ENCODE measurements around the gene PCDH9. TPM values are rescaled to one million over a fixed set of nuclear protein-coding genes. Genes with fewer than 3 reads are reported as not detected.
"Not testable (repeated sequence)": the region's sequence is repeated elsewhere in the genome, so short reads cannot be mapped to it uniquely, and the experiment has no call there.

Gene PCDH9
- total RNA-seq, 3 donors from 2014 or later = 0.13 to 0.38 (median 0.13) TPM

- Mint-ChIP-seq H3K27me3 (ENCODE audit: low read depth) (no peaks in the 10 kb centered on the region), H3K36me3 (ENCODE audit: insufficient read depth) (no peaks in the 10 kb centered on the region), H3K4me1 (ENCODE audit: low read depth) (no peaks in the 10 kb centered on the region), H3K9me3 (peaks cover 5% of the 10 kb centered on the region), H3K4me3 (no peak overlapping the region)
- ATAC-seq (no peak), DNase-seq (no peak)
Measured at GRCh38 chr13:66624302-66624701, 605.8 kb downstream of the PCDH9 start.

- DNase-seq (no peak), ATAC-seq (no peak)
- Mint-ChIP-seq H3K9me3 (peaks cover 5% of the 10 kb centered on the region), H3K27me3 (ENCODE audit: low read depth) (no peaks in the 10 kb centered on the region), H3K4me1 (ENCODE audit: low read depth) (no peaks in the 10 kb centered on the region), H3K36me3 (ENCODE audit: insufficient read depth) (no peaks in the 10 kb centered on the region), H3K4me3 (no peak overlapping the region)
Measured at GRCh38 chr13:66623129-66623820, 606.9 kb downstream of the PCDH9 start.

GRCh38 chr13:66621906-66622447, 608.2 kb downstream of the PCDH9 start:
- ATAC-seq; H3K4me1 Mint-ChIP-seq (ENCODE audit: low read depth); H3K27me3 Mint-ChIP-seq (ENCODE audit: low read depth); H3K4me3 Mint-ChIP-seq; H3K9me3 Mint-ChIP-seq; H3K36me3 Mint-ChIP-seq (ENCODE audit: insufficient read depth); DNase-seq: not testable (repeated sequence)

GRCh38 chr13:66618702-66619101, 611.4 kb downstream of the PCDH9 start:
- H3K4me3 Mint-ChIP-seq = no peak overlapping the region
- no peaks in the 10 kb centered on the region for H3K36me3 Mint-ChIP-seq (ENCODE audit: insufficient read depth)
- no peaks in the 10 kb centered on the region for H3K4me1 Mint-ChIP-seq (ENCODE audit: low read depth)
- H3K27me3 Mint-ChIP-seq (ENCODE audit: low read depth) = no peaks in the 10 kb centered on the region
- peaks cover 9% of the 10 kb centered on the region for H3K9me3 Mint-ChIP-seq
- ATAC-seq = no peak
- no peak for DNase-seq

- no peak for ATAC-seq
- Mint-ChIP-seq H3K27me3 (ENCODE audit: low read depth) (no peaks in the 10 kb centered on the region), H3K36me3 (ENCODE audit: insufficient read depth) (no peaks in the 10 kb centered on the region), H3K4me3 (no peak overlapping the region), H3K9me3 (peaks cover 9% of the 10 kb centered on the region), H3K4me1 (ENCODE audit: low read depth) (no peaks in the 10 kb centered on the region)
- no peak for DNase-seq
Measured at GRCh38 chr13:66617786-66618185, 612.4 kb downstream of the PCDH9 start.

- no peaks in the 10 kb centered on the region for H3K36me3 Mint-ChIP-seq (ENCODE audit: insufficient read depth)
- no peaks in the 10 kb centered on the region for H3K4me1 Mint-ChIP-seq (ENCODE audit: low read depth)
- no peak for DNase-seq
- no peak for ATAC-seq
- H3K9me3 Mint-ChIP-seq = peaks cover 9% of the 10 kb centered on the region
- no peak overlapping the region for H3K4me3 Mint-ChIP-seq
- H3K27me3 Mint-ChIP-seq (ENCODE audit: low read depth) = no peaks in the 10 kb centered on the region
Measured at GRCh38 chr13:66612983-66613382, 617.2 kb downstream of the PCDH9 start.

- no peak overlapping the region for H3K4me3 Mint-ChIP-seq
Measured at GRCh38 chr13:66586489-66586888, 643.6 kb downstream of the PCDH9 start.

GRCh38 chr13:66585669-66586203, 644.4 kb downstream of the PCDH9 start:
- peaks cover 4% of the 10 kb centered on the region for H3K9me3 Mint-ChIP-seq

More at GRCh38 chr13:66586489-66586888, 643.6 kb downstream of the PCDH9 start:
- Mint-ChIP-seq H3K4me1 (ENCODE audit: low read depth) (no peaks in the 10 kb centered on the region), H3K9me3 (peaks cover 4% of the 10 kb centered on the region), H3K27me3 (ENCODE audit: low read depth) (no peaks in the 10 kb centered on the region), H3K36me3 (ENCODE audit: insufficient read depth) (no peaks in the 10 kb centered on the region)
- ATAC-seq (no peak), DNase-seq (no peak)

GRCh38 chr13:66581675-66582074, 648.5 kb downstream of the PCDH9 start:
- Mint-ChIP-seq H3K4me3 (no peak overlapping the region), H3K4me1 (ENCODE audit: low read depth) (no peaks in the 10 kb centered on the region), H3K9me3 (peaks cover 4% of the 10 kb centered on the region), H3K27me3 (ENCODE audit: low read depth) (no peaks in the 10 kb centered on the region), H3K36me3 (ENCODE audit: insufficient read depth) (no peaks in the 10 kb centered on the region)
- ATAC-seq = no peak
- no peak for DNase-seq

More at GRCh38 chr13:66585669-66586203, 644.4 kb downstream of the PCDH9 start:
- ATAC-seq (no peak), DNase-seq (no peak)
- no peak overlapping the region for H3K4me3 Mint-ChIP-seq
- no peaks in the 10 kb centered on the region for H3K27me3 Mint-ChIP-seq (ENCODE audit: low read depth)
- H3K4me1 Mint-ChIP-seq (ENCODE audit: low read depth) = no peaks in the 10 kb centered on the region
- H3K36me3 Mint-ChIP-seq (ENCODE audit: insufficient read depth) = no peaks in the 10 kb centered on the region

- H3K9me3 Mint-ChIP-seq = peaks cover 9% of the 10 kb centered on the region
- H3K36me3 Mint-ChIP-seq (ENCODE audit: insufficient read depth) = no peaks in the 10 kb centered on the region
- H3K27me3 Mint-ChIP-seq (ENCODE audit: low read depth) = no peaks in the 10 kb centered on the region
- no peak for DNase-seq
- ATAC-seq = no peak
- H3K4me1 Mint-ChIP-seq (ENCODE audit: low read depth) = no peaks in the 10 kb centered on the region
- H3K4me3 Mint-ChIP-seq = no peak overlapping the region
Measured at GRCh38 chr13:66578305-66578704, 651.8 kb downstream of the PCDH9 start.

GRCh38 chr13:66577358-66577757, 652.8 kb downstream of the PCDH9 start:
- H3K36me3 Mint-ChIP-seq (ENCODE audit: insufficient read depth) = no peaks in the 10 kb centered on the region
- H3K4me3 Mint-ChIP-seq = no peak overlapping the region

GRCh38 chr13:66576381-66576780, 653.8 kb downstream of the PCDH9 start:
- no peak for ATAC-seq
- H3K27me3 Mint-ChIP-seq (ENCODE audit: low read depth) = no peaks in the 10 kb centered on the region
- no peak for DNase-seq
- no peaks in the 10 kb centered on the region for H3K4me1 Mint-ChIP-seq (ENCODE audit: low read depth)
- peaks cover 5% of the 10 kb centered on the region for H3K9me3 Mint-ChIP-seq
- H3K4me3 Mint-ChIP-seq = no peak overlapping the region
- no peaks in the 10 kb centered on the region for H3K36me3 Mint-ChIP-seq (ENCODE audit: insufficient read depth)

More at GRCh38 chr13:66577358-66577757, 652.8 kb downstream of the PCDH9 start:
- peaks cover 9% of the 10 kb centered on the region for H3K9me3 Mint-ChIP-seq
- no peaks in the 10 kb centered on the region for H3K27me3 Mint-ChIP-seq (ENCODE audit: low read depth)
- no peaks in the 10 kb centered on the region for H3K4me1 Mint-ChIP-seq (ENCODE audit: low read depth)
- no peak for DNase-seq
- ATAC-seq = no peak

- Mint-ChIP-seq H3K4me3 (no peak overlapping the region), H3K27me3 (ENCODE audit: low read depth) (no peaks in the 10 kb centered on the region), H3K4me1 (ENCODE audit: low read depth) (no peaks in the 10 kb centered on the region), H3K36me3 (ENCODE audit: insufficient read depth) (no peaks in the 10 kb centered on the region), H3K9me3 (peaks cover 5% of the 10 kb centered on the region)
- no peak for DNase-seq
- ATAC-seq = no peak
Measured at GRCh38 chr13:66574606-66575005, 655.5 kb downstream of the PCDH9 start.

GRCh38 chr13:66567899-66568612, 662.1 kb downstream of the PCDH9 start:
- Mint-ChIP-seq H3K27me3 (ENCODE audit: low read depth) (no peaks in the 10 kb centered on the region), H3K4me1 (ENCODE audit: low read depth) (no peaks in the 10 kb centered on the region), H3K4me3 (no peak overlapping the region), H3K9me3 (peaks cover 9% of the 10 kb centered on the region), H3K36me3 (ENCODE audit: insufficient read depth) (no peaks in the 10 kb centered on the region)
- DNase-seq (no peak), ATAC-seq (no peak)
